Ovary (tissue), 10 donors: ENCODE results near the gene MOSPD2. TPM values are rescaled to one million over a fixed set of nuclear protein-coding genes. Genes with fewer than 3 reads are reported as not detected.

Experiments
- DNase-seq, 5 donors: peaks; one replicate each; pipeline ENCODE4 v3.0.0-alpha.2; 2019 to 2020
- H3K27ac ChIP-seq, 2 donors: fragments of 200-600 bp; one replicate each; pipeline versions ENCODE4 v1.5.1 to v1.8.0; 2019 to 2022
- H3K27me3 ChIP-seq: fragments of 200-600 bp; one replicate; pipeline ENCODE4 v1.8.0; 2022
- H3K36me3 ChIP-seq: fragments of 200-600 bp; sonication (generic); one replicate; pipeline ENCODE4 v1.5.1; 2019
- H3K4me1 ChIP-seq: one replicate; pipeline ENCODE4 v1.8.1; 2013; ENCODE audit warnings: mild to moderate bottlenecking, moderate library complexity; ENCODE audit not compliant: insufficient read depth
- H3K4me3 ChIP-seq: fragments of 200-600 bp; sonication (generic); one replicate; pipeline ENCODE4 v1.5.1; 2017
- H3K9me3 ChIP-seq, 2 donors: fragments of 200-600 bp in 1 of 2; sonication (generic) in 1 of 2; one replicate each; pipeline versions ENCODE4 v1.5.1 to v1.8.1; 2013 to 2019; ENCODE audit warnings: mild to moderate bottlenecking in 1 of 2, moderate library complexity in 1 of 2
- CTCF ChIP-seq, 3 donors: fragments of 450-650 bp in 2 of 3; fragments of 200-600 bp in 1 of 3; IDR thresholded peaks; one replicate each; pipeline versions ENCODE4 v1.5.1 to v1.8.0; 2016 to 2022; ENCODE audit warnings: antibody characterized with exemption in 3 of 3, mild to moderate bottlenecking in 1 of 3
- EP300 ChIP-seq: sonication (generic); formaldehyde crosslinking; IDR thresholded peaks from one replicate; pipeline ENCODE4 v1.6.1; 2017; ENCODE audit warnings: antibody characterized with exemption
- POLR2A ChIP-seq: fragments of 450-650 bp; IDR thresholded peaks from one replicate; pipeline ENCODE4 v1.6.1; 2017; ENCODE audit warnings: antibody characterized with exemption, mild to moderate bottlenecking, moderate library complexity
- WGBS, 3 donors: extraction: QIAGEN DNeasy Blood & Tissue Kit in 1 of 3; methylation state at CpG; one replicate each; pipeline versions ENCODE4 v1.1.5 to v1.1.7; 2013 to 2017; 5-methylcytosine and 5-hydroxymethylcytosine counted together
- intact Hi-C, 4 donors: fragments of 100-400 bp; cut with DNase I; formaldehyde crosslinking; loops; one replicate each; pipeline versions ENCODE4 v1.11.0 to v1.15.1; 2022 to 2023
- long read RNA-seq, 3 donors: library from polyadenylated mRNA in 2 of 3; unstranded in 2 of 3; transcript quantifications; one replicate each; pipeline ENCODE4 v2.0.0 and lab custom pipeline, GENCODE V29; 2021 to 2026
- polyA plus RNA-seq, 2 donors: library from polyadenylated mRNA; stranded (reverse); fragments of 200-250 nt in 1 of 2; fragments of 350-450 nt in 1 of 2; fragmentation: Illumina TruSeq in 1 of 2; extraction: RNeasy Lipid Tissue Mini Kit (QIAGEN cat#74804) in 1 of 2; gene quantifications; one replicate each; pipeline ENCODE4 v1.2.3, GENCODE V29; 2013 to 2014
- total RNA-seq, 7 donors: library from RNA; depleted of rRNA in 2 of 7; stranded (reverse); fragments of >200 nt in 2 of 7; fragmentation: NEBNext Ultra II Directional in 3 of 7; extraction: Animal tissue kit (Norgen Biotek cat#: 25700) in 3 of 7; gene quantifications; one replicate each; pipeline versions ENCODE4 v1.1.0 to v1.2.4, GENCODE V29; 2016 to 2023
- donor health status: DM: no; HTN: no; CAD: no; lungs with moderate emphysema.
- donor health status: DM: no; HTN: no; CAD: no.
- donor health status: Bipolar disorder and iron deficiency.
- donor health status: DM: yes; HTN: yes; CAD: no.
- donor health status: DM: no; HTN: no; CAD: no.
- donor health status: DM: yes; HTN: yes; CAD: no.

The MOSPD2 gene
- 10 to 100 TPM in 5 of 7 donors, 1 to 10 TPM in 2; 8.8 to 18.7 (median 11.2) TPM for total RNA-seq
- 10 to 100 TPM in 1 of 2 donors, 1 to 10 TPM in 1; 6.0 to 12.1 TPM for polyA plus RNA-seq
- long read RNA-seq, donor 1, full-length matches to known transcripts: 19 of 30 reads
- long read RNA-seq, donor 1, partial matches to known transcripts: 9 of 30 reads
- long read RNA-seq, donor 1, other reads (novel, unspliced or antisense): 2 of 30 reads
- long read RNA-seq, donor 2, full-length matches to known transcripts: 6 of 6 reads
- long read RNA-seq, donor 2, partial matches to known transcripts: 0 of 6 reads
- long read RNA-seq, donor 2, other reads (novel, unspliced or antisense): 0 of 6 reads
- long read RNA-seq, donor 3, full-length matches to known transcripts: 18 of 20 reads
- long read RNA-seq, donor 3, partial matches to known transcripts: 0 of 20 reads
- long read RNA-seq, donor 3, other reads (novel, unspliced or antisense): 2 of 20 reads

- WGBS, 3 donors: 35 to 42% (median 37%) methylated on average over 53 to 78 of the region's 78 CpGs
- TF ChIP-seq CTCF (IDR thresholded peaks at IDR 0.05) (no peak), POLR2A (no peak), EP300 (no peak)
- peak within 1 kb of the TSS in 1 of 2 donors; percentile 75 for H3K27ac ChIP-seq
- no peaks in the 10 kb centered on the region for H3K9me3 ChIP-seq
- no peaks in the 10 kb centered on the region for H3K36me3 ChIP-seq
- H3K4me3 ChIP-seq: peak within 1 kb of the TSS; percentile 63
- H3K27me3 ChIP-seq: no peaks in the 10 kb centered on the region
- DNase-seq: peak; percentile 91 to 95 (median 94)
- peaks cover 1% of the 10 kb centered on the region for H3K4me1 ChIP-seq
- intact Hi-C loops: no loop called here
Measured at GRCh38 chrX:14872851-14873675, at the start of gene MOSPD2, which contains the start of gene FANCB. Gene MOSPD2 (plus strand): TSS chrX:14873421. CDS start chrX:14873529, 108 bp downstream. Gene FANCB (minus strand): TSS chrX:14873069. CDS start chrX:14865510, 7,559 bp downstream.

GRCh38 chrX:14825851-14826250 is 47.4 kb upstream of the MOSPD2 start:
- Histone ChIP-seq H3K27ac (no peak overlapping the region), H3K36me3 (no peaks in the 10 kb centered on the region)
- intact Hi-C loops: no loop called here

GRCh38 chrX:14826319-14826718 is 46.9 kb upstream of the MOSPD2 start:
- H3K4me3 ChIP-seq: no peak overlapping the region
- H3K27me3 ChIP-seq: no peaks in the 10 kb centered on the region
- H3K9me3 ChIP-seq: no peaks in the 10 kb centered on the region
- intact Hi-C loops: no loop called here
- no peak for DNase-seq
- no peaks in the 10 kb centered on the region for H3K4me1 ChIP-seq
- WGBS, 3 donors: 43 to 57% (median 47%) methylated on average over 3 of the region's 3 CpGs
- H3K36me3 ChIP-seq: no peaks in the 10 kb centered on the region
- H3K27ac ChIP-seq: no peak overlapping the region
- TF ChIP-seq POLR2A (no peak), CTCF (IDR thresholded peaks at IDR 0.05) (no peak), EP300 (no peak)

More at GRCh38 chrX:14825851-14826250, 47.4 kb upstream of the MOSPD2 start:
- TF ChIP-seq CTCF (IDR thresholded peaks at IDR 0.05) (no peak), POLR2A (no peak), EP300 (no peak)
- no peak overlapping the region for H3K4me3 ChIP-seq
- no peaks in the 10 kb centered on the region for H3K27me3 ChIP-seq
- DNase-seq: no peak
- H3K4me1 ChIP-seq: no peaks in the 10 kb centered on the region
- no peaks in the 10 kb centered on the region for H3K9me3 ChIP-seq

- no peak overlapping the region for H3K27ac ChIP-seq
- DNase-seq: no peak
- H3K27me3 ChIP-seq: no peaks in the 10 kb centered on the region
- H3K4me1 ChIP-seq: no peaks in the 10 kb centered on the region
- 58 to 63% (median 58%) methylated on average over 2 of the region's 2 CpGs for WGBS, 3 donors
- intact Hi-C loops: no loop called here
- TF ChIP-seq EP300: no peak
- TF ChIP-seq POLR2A: no peak
- no peak for TF ChIP-seq CTCF (IDR thresholded peaks at IDR 0.05)
- H3K9me3 ChIP-seq: no peaks in the 10 kb centered on the region
- H3K36me3 ChIP-seq: no peaks in the 10 kb centered on the region
- H3K4me3 ChIP-seq: no peak overlapping the region
Measured at GRCh38 chrX:14829643-14830042, 43.6 kb upstream of the MOSPD2 start.
